GM18867 (cell line): ENCODE data around the gene POLR2A.
"Not testable (repeated sequence)": the region's sequence is repeated elsewhere in the genome, so short reads cannot be mapped to it uniquely, and the experiment has no call there.

Experiments
- ATAC-seq: cut with Tn5 transposase; IDR thresholded peaks from one replicate; pipeline ENCODE4 v1.9.1; 2021; ENCODE audit warnings: mild to moderate bottlenecking, moderate library complexity; ENCODE audit not compliant: unreplicated experiment

Gene POLR2A

GRCh38 chr17:7460850-7461660, 23.1 kb upstream of the POLR2A start:
- ATAC-seq = no peak

- ATAC-seq = no peak
Measured at GRCh38 chr17:7462474-7463371, 21.4 kb upstream of the POLR2A start.

- ATAC-seq = no peak
Measured at GRCh38 chr17:7463372-7463846, 20.8 kb upstream of the POLR2A start.

DNA sequence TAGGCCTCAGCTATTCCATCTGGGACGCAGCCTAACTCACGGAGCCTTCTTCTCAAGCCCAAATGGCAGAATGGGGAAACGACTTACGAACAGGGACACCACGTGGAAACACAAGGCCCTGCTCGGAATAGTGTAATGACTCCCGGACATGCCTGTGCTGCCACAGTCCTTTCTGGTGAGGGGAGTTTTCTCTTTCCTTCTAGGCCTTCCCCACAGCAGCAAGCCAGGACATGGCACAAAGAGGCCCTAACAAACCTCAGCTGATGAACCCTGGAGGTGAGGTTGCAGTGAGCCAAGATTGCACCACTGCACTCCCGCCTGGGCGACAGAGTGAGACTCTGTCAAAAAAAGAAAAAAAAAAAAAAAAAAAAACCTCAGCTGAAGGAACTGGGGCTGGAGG, 20.1 kb upstream of the POLR2A start:
- no peak for ATAC-seq

GRCh38 chr17:7465597-7466275, 18.4 kb upstream of the POLR2A start:
- ATAC-seq = no peak

DNA sequence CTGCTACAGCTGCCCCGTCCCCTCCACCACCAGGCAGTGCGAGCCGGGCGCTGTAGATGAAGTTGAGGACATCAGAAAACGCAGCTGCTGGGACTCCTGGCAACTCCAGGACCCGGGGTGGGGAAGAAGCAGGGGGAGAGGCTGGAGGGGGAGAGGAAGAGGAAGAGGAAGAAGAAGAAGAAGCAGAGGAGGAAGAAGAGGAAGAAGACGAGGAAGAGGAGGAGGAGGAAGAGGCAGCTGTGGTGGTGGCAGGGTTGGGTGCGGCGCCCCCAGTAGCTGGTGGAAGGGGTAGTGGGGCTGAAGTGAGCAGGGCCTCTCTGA, 17.9 kb upstream of the POLR2A start:
- ATAC-seq = no peak

GRCh38 chr17:7466639-7467341, 17.4 kb upstream of the POLR2A start:
- no peak for ATAC-seq

- ATAC-seq = no peak
Measured at GRCh38 chr17:7467498-7467897, 16.7 kb upstream of the POLR2A start.

GRCh38 chr17:7468290-7468689, 15.9 kb upstream of the POLR2A start:
- no peak for ATAC-seq

- no peak for ATAC-seq
Measured at GRCh38 chr17:7468804-7469389, 15.3 kb upstream of the POLR2A start.

GRCh38 chr17:7469843-7470242, 14.3 kb upstream of the POLR2A start:
- ATAC-seq = not testable (repeated sequence)

DNA sequence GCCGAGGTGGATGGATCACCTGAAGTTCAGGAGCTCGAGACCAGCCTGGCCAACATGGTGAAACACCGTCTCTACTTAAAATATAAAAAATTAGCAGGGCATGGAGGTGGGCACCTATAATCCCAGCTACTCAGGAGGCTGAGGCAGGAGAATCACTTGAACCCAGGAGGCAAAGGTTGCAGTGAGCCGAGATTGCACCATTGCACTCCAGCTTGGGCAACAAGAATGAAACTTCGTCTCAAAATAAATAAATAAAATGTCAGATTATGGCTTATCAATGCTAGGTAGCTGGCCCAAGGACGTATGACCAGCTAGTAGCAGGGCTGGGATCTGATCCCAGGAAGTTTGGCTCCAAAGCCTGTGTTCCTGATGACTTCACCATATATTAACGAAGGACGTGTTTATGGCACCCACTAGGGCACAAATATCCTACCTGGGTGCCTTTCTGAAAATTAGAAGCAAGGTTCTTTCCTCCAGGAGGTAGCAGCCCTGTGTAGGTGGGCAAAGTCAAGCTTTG, 13.7 kb upstream of the POLR2A start:
- ATAC-seq = not testable (repeated sequence)

DNA sequence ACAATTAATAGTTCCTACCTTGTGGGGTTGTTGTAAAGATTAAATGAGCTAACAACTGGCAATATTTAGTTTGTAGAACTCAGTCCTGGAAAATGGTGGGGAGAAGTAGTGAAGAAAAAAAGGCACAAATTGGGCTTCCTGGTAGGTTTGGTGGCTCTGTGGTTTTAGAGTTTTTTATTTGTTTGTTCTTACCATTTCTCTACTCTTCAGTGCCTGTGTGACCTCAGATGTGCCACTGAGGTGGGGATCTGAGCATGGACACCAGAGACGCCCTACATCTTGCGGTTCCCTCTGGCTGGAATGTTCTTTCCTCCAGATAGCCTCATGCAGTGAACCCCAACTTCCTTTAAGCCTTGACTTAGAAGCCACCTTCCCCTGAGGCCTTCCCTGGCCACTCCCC, 12.4 kb upstream of the POLR2A start:
- no peak for ATAC-seq

GRCh38 chr17:7474767-7475166, 9.4 kb upstream of the POLR2A start:
- not testable (repeated sequence) for ATAC-seq

- no peak for ATAC-seq
Measured at GRCh38 chr17:7475764-7476422, 8.3 kb upstream of the POLR2A start.

DNA sequence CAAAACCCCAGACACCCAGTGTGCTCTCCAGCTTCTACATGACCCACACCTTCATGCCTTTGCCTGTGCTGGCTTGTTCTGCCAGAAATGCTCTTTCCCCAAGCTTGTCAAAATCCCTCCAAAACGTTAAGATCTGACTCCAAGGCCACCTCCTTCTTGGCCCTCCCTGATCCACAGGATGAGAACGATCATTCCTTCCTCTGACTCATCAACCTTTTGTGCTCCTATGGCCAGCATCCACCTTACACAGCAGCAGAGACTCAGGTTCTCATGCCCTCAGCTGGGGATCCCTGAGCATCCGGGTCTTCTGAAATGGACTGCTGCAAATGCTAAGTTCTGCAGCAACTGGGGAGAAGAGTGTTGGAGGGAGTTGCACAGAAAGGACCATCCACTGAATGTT, 7.7 kb upstream of the POLR2A start:
- no peak for ATAC-seq

DNA sequence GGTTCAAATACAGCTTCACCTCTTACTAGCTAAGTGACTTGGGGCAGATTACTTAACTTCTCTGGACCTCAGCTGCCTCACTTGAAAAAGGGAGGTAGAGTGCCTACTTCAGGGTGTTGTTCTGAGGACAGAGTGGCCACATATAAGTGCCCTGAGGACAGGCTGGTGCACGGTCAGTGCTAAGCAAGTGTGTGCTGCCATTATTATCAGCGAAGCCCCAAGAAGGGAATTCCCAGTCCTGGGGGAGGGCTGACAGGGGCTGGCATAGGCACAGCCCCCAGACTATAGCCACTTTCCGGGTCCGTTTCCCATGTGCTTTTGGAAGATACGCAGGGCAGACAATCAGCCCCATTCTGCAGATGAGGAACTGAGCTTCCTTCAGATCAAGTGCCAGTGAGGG, 7.2 kb upstream of the POLR2A start:
- no peak for ATAC-seq

DNA sequence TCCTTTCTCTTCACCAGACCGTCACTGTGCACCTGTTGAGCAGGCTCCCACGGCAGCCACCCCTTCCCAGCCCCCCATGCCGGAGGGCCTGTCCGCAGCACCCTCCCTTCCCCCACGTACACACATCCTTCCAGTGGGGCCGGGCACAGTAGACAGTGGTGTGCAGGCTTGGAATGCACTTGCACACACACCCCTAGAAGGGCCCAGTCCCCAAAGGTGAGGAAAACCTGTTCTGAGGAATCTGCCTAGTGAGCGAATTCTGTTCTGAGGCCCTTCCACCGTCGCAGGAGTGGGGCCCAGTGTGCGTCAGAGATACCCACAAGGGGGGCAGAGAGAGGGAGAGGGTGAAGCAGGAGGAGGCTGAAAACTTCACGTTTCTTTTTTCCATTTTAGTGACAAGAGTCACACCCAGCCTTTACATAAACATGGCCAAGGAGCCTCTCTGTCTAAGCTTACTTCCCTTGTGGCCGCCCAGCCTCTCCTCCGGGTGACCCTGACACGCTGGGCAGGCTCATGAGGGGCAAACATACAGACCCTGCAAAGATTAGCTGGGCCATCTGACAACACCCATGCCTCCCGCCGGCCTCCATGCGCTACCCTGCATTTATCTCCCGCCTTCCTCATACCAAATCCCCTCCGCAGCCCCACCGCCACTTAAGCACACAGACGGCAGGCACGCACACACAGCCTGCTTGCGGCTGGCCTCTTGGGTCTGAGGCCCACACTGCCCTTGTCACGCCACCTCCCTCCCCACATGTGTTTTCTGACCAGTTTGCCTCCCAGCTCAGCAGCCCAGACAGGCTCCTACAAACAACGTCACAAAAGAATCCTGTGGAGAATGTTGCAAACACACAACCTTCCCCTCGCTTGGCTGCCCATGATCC, 6.5 kb upstream of the POLR2A start:
- no peak for ATAC-seq
